Natural killer cell (primary cell): ENCODE data around the gene TANGO2. TPM values are rescaled to one million over a fixed set of nuclear protein-coding genes. Genes with fewer than 3 reads are reported as not detected.

Experiments used
- ATAC-seq, 3 donors: fragments of 150-1000 bp in 2 of 3; fragments of 200-7000 bp in 1 of 3; cut with Tn5 transposase; 1 replicate in 1 of 3; 2 replicates in 2 of 3; pipeline ENCODE4 v1.10.0; 2021; ENCODE audit warnings: mild to moderate bottlenecking in 2 of 3, moderate library complexity in 2 of 3
- DNase-seq, 2 donors: peaks; one replicate each; pipeline versions ENCODE4 v3.0.0 to v3.0.0-alpha.2; 2013 to 2021; ENCODE audit warnings: mixed read lengths in 1 of 2
- H3K27ac ChIP-seq: one replicate; pipeline ENCODE4 v1.5.1; 2013; ENCODE audit warnings: mild to moderate bottlenecking, low read length
- H3K27me3 ChIP-seq: one replicate; pipeline ENCODE4 v1.6.1; 2013; ENCODE audit warnings: low read length; ENCODE audit not compliant: control insufficient read depth, insufficient read depth
- H3K36me3 ChIP-seq: one replicate; pipeline ENCODE4 v1.6.1; 2013; ENCODE audit warnings: low read length; ENCODE audit not compliant: control insufficient read depth, insufficient read depth
- H3K4me1 ChIP-seq: one replicate; pipeline ENCODE4 v1.6.1; 2013; ENCODE audit warnings: low read length; ENCODE audit not compliant: control insufficient read depth, insufficient read depth
- H3K4me3 ChIP-seq: one replicate; pipeline ENCODE4 v1.5.1; 2013; ENCODE audit warnings: low read length
- H3K9me3 ChIP-seq: one replicate; pipeline ENCODE4 v1.6.1; 2013; ENCODE audit warnings: low read length; ENCODE audit not compliant: control insufficient read depth, insufficient read depth
- H3K27ac Mint-ChIP-seq, 2 donors: one replicate each; pipeline ENCODE4 v1.8.0; 2022; ENCODE audit warnings: mild to moderate bottlenecking in 2 of 2, mixed read lengths in 2 of 2, moderate library complexity in 1 of 2
- H3K27me3 Mint-ChIP-seq, 2 donors: one replicate each; pipeline ENCODE4 v1.8.0; 2022; ENCODE audit warnings: low read depth in 2 of 2, mixed read lengths in 2 of 2
- H3K36me3 Mint-ChIP-seq: one replicate; pipeline ENCODE4 v1.8.0; 2022; ENCODE audit warnings: mixed read lengths
- H3K4me1 Mint-ChIP-seq, 2 donors: one replicate each; pipeline ENCODE4 v1.8.0; 2022; ENCODE audit warnings: mixed read lengths in 2 of 2
- H3K4me3 Mint-ChIP-seq: one replicate; pipeline ENCODE4 v1.8.0; 2022; ENCODE audit warnings: mild to moderate bottlenecking, moderate library complexity, mixed read lengths
- H3K9me3 Mint-ChIP-seq, 2 donors: one replicate each; pipeline ENCODE4 v1.8.0; 2022; ENCODE audit warnings: mixed read lengths in 2 of 2
- CTCF ChIP-seq: fragments of 200-600 bp; IDR thresholded peaks from one replicate; pipeline ENCODE4 v1.8.0; 2022; ENCODE audit warnings: antibody characterized with exemption
- WGBS: methylation state at CpG from one replicate; pipeline ENCODE4 v1.1.7; 2013; ENCODE audit warnings: missing lambda C conversion rate; ENCODE audit not compliant: insufficient coverage; 5-methylcytosine and 5-hydroxymethylcytosine counted together
- intact Hi-C: fragments of 100-400 bp; cut with micrococcal nuclease; formaldehyde crosslinking; loops from one replicate; pipeline ENCODE4 v1.14.2; 2022
- total RNA-seq, 4 donors: library from RNA; stranded (reverse); fragments of 120-200 nt in 1 of 4; gene quantifications; one replicate each; pipeline versions ENCODE4 v1.2.3 to v1.2.4, GENCODE V29; 2013 to 2022

The TANGO2 gene
- total RNA-seq, 3 donors from 2014 or later (not counting 1 experiment from before 2014, with no cell fraction given): 33.3 to 53.0 (median 46.2) TPM

DNA sequence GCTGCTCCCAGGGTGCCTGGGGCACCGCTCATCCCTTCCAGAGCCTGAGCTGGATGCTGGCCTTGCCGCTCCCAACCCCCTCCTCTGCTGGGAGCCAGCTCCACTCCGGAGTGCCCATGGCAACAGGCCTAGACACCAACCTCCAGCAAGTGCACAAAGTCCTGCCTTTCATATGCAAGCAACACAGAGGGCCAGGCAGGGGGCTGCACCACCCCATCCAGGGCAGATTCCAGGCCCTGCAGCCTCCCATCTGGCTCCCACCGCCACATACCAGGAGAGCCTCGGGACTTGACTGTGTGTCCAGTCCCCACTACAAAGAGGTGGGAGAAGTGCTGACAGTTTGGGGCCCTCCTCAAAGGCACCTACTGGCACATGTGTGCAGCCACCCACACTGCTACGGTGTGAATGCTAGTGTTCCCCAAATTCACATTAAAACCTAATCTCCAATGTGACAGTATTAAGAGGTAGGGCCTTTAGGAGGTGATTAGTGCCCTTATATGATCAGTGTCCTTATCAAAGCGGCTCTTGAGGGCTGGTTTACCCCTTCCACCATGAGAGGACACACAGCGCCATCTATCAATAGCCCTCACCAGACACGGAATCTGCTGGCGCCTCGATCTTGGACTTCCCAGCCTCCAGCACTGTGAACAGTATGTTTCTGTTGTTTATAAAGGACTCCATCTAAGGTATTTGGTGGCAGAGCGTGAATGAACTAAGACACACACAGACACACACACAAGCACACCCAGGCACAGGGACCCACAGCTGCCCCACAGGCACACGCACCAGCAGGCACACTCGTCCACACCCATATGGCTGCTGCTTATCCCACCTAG, 20.4 kb upstream of the TANGO2 start:
- no peak for TF ChIP-seq CTCF
- WGBS: 92% methylated on average over 9 of the region's 14 CpGs
- Mint-ChIP-seq H3K36me3 (peaks cover 18% of the 10 kb centered on the region), H3K27me3 (no peaks in the 10 kb centered on the region), H3K4me3 (no peak overlapping the region), H3K9me3 (peaks cover 0 to 9% of the 10 kb centered on the region in 2 donors), H3K27ac (no peak overlapping the region), H3K4me1 (no peaks in the 10 kb centered on the region)
- Histone ChIP-seq H3K4me1 (no peaks in the 10 kb centered on the region), H3K4me3 (no peak overlapping the region), H3K27me3 (no peaks in the 10 kb centered on the region), H3K9me3 (peaks cover 2% of the 10 kb centered on the region), H3K27ac (no peak overlapping the region), H3K36me3 (no peaks in the 10 kb centered on the region)
- intact Hi-C loops: no loop called here
- ATAC-seq: no peak
- DNase-seq: no peak

GRCh38 chr22:20001082-20001638, 19.8 kb upstream of the TANGO2 start:
- Mint-ChIP-seq H3K4me3 (no peak overlapping the region), H3K27me3 (no peaks in the 10 kb centered on the region), H3K27ac (no peak overlapping the region), H3K36me3 (peaks cover 18% of the 10 kb centered on the region), H3K4me1 (no peaks in the 10 kb centered on the region), H3K9me3 (peaks cover 0 to 9% of the 10 kb centered on the region in 2 donors)
- Histone ChIP-seq H3K4me1 (no peaks in the 10 kb centered on the region), H3K4me3 (no peak overlapping the region), H3K27me3 (no peaks in the 10 kb centered on the region), H3K36me3 (no peaks in the 10 kb centered on the region), H3K27ac (no peak overlapping the region), H3K9me3 (peaks cover 2% of the 10 kb centered on the region)
- intact Hi-C loops: no loop called here
- DNase-seq (no peak), ATAC-seq (no peak)
- WGBS: 50% methylated on average over 9 of the region's 11 CpGs
- TF ChIP-seq CTCF: no peak

GRCh38 chr22:20002128-20002527, 18.8 kb upstream of the TANGO2 start:
- H3K9me3 Mint-ChIP-seq: peaks cover 0 to 9% of the 10 kb centered on the region in 2 donors
- intact Hi-C loops: no loop called here
- TF ChIP-seq CTCF: no peak
- H3K36me3 Mint-ChIP-seq: peaks cover 18% of the 10 kb centered on the region
- DNase-seq (no peak), ATAC-seq (no peak)
- 97% methylated on average over 7 of the region's 9 CpGs for WGBS
- H3K4me3 Mint-ChIP-seq: no peak overlapping the region
- Histone ChIP-seq H3K27ac (no peak overlapping the region), H3K9me3 (peaks cover 2% of the 10 kb centered on the region), H3K4me3 (no peak overlapping the region), H3K4me1 (no peaks in the 10 kb centered on the region), H3K36me3 (no peaks in the 10 kb centered on the region), H3K27me3 (no peaks in the 10 kb centered on the region)
- H3K27ac Mint-ChIP-seq: no peak overlapping the region
- no peaks in the 10 kb centered on the region for H3K4me1 Mint-ChIP-seq
- H3K27me3 Mint-ChIP-seq: no peaks in the 10 kb centered on the region
